Glomerular endothelial cell (primary cell): ENCODE data around the gene COMMD1. TPM values are rescaled to one million over a fixed set of nuclear protein-coding genes. Genes with fewer than 3 reads are reported as not detected.
"Not testable (repeated sequence)": the region's sequence is repeated elsewhere in the genome, so short reads cannot be mapped to it uniquely, and the experiment has no call there.

Experiments used
- DNase-seq: peaks from one replicate; pipeline ENCODE4 v3.0.0-alpha.2; 2011; ENCODE audit warnings: low read depth, low spot score; ENCODE audit errors: extremely low read depth
- total RNA-seq: library from RNA; depleted of rRNA; stranded (reverse); fragments of >200 nt; gene quantifications from 2 replicates; pipeline ENCODE4 v1.2.3, GENCODE V29; 2015

The COMMD1 gene
- total RNA-seq, 1 donor from 2014 or later, result 35.3 TPM

- DNase-seq, result no peak
Measured at GRCh38 chr2:61922714-61923113, 17.2 kb downstream of the COMMD1 start.

DNA sequence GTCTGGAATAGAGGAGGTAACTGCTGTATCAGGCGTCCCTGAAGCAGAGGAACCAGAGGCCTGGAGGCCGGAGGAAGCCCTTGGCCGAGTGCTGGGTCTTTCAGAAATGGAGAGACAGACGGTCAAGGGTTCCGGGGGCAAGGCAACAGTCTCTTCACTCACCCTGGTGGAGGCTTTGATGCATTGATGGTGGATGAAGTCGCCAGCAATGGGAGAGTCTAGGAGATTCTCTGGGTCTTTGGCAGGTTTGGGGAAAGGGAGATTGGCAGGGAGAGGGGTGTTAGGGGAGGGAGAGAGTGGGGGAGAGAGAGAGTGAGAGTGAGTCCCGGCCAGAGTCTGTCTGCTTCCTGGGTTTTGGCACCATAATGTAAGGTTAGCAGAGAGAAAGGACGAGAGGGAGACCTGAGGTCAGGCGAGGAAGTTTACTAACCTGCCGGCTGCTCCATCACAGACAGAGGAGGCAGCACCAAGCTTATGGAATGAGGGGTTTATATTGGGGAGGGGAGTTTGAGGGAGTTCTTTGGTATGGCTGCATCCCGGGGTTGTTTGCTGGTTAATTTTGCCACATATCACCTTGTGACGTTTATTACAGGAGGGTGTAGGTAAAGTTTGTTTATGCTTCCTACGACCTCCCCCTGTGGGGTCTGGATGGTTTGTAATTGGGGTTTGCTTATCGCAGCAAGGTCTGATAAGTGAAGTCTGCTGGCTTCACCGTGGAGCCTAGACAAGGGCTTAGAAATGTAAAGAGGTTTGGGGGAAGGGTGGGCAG is 19.6 kb downstream of the COMMD1 start:
- DNase-seq, result no peak

DNA sequence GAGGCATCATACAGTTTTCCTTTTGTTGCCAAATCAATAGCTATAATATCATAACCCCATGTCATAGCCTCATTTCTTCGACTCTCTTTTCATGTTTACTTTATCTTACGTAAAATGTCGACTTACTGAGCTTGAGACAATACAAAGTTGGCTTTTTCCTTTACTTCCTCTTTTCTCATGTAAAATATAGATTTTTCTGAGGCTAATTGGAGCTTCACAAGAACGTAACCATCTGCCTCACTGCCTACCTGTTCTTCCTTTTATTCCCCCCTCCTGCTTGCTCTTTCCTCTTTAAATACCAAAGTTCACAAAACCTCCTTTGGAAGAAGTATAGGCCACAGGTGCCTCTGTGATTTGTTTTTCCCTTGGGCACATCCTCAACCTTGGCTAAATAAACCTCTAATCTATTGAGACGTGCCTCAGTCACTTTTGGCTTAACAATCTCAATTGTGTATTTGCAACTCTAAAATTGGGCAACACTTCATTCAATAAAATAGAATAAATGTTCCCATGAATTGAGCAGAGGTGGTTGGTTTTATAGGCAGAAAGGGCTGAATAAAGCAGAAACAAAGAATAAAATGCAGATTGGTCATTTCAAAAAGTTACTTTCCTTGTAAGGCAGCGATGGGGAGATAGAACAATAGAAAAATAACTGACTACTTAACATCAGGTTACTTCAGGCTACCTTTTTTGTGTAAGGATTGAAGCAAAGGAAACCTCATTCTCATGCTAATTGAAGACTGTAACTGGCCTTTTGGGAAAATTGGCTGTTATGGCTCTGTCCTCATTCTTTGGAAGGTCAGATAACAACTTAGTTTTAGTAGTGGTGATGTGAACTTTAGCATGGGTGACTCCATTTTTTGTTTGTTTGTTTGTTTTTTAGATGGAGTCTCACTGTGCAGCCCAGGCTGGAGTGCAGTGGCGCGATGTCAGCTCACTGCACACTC is 21.3 kb downstream of the COMMD1 start:
- no peak for DNase-seq

DNA sequence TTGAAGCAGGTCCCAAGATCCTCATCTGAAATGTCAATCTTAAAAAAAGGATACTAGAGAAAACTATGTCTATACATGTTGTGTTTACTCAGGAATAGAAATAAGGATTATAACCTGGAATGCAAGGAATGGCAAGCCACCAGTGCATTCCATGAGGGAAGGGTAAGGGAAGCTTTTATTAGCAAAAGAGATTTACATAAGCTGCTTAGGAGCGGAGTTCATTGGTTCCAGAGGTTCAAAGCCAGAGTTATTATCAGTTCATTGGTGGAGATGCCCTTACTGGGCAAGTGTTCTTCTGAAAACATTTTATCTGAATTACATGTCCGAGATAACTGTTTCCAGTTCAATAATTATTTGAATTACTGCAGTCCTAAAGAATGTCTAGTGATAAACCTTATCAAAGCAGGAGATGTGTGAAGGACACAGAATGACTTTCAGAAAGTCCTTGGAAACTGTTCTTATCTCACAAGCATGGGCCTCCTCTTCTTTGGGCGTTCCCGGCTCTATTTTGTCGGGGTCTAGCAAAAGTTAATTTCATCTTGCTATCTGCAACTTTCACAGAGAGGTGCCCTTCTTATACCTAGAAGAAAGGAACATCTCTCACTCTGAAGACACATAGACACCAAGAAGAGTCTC is 23.5 kb downstream of the COMMD1 start:
- DNase-seq, result no peak

- DNase-seq, result no peak
Measured at GRCh38 chr2:61937098-61937497, 31.6 kb downstream of the COMMD1 start.

DNA sequence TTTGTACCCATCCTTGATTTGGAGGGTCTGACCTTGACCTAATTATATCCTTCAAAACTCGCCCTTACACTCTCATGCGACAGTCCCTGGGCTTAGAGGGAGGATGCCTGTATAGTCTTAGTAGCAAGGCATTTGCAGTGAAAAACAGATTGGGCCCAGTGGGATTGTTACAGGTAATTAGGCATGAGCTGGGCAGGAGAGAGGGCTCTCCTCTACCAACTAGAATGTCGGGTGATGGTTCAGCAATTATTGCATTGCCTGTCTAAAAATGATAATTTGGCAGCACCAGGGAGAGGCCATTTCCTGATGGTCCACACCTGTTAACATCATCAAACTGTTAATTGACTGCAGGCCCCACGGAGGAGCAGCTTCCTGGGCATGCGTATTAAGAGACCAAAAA is 32.4 kb downstream of the COMMD1 start:
- no peak for DNase-seq

- DNase-seq, result no peak
Measured at GRCh38 chr2:61938511-61938910, 33.0 kb downstream of the COMMD1 start.

DNA sequence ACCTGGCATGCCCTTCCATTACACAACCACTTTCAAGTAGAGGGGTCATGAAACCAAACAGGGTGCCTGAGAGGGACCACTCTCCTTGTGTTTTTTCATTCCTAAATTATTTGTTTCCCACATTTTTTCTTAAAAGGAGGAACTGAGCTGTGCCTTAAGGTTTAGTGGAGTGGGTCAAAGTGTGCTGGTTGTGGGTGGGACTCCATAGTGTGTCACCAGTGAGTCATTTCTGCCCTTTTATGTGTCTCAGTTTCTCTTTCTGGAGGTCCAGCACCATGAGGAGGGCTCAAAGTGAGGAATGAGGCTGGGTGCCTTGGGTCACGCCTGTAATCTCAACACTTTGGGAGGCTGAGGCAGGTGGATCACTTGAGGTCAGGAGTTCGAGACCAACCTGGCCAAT is 37.8 kb downstream of the COMMD1 start:
- no peak for DNase-seq

GRCh38 chr2:61946666-61947065 is 41.2 kb downstream of the COMMD1 start:
- no peak for DNase-seq

GRCh38 chr2:61948661-61949457 is 43.4 kb downstream of the COMMD1 start:
- DNase-seq, result no peak

GRCh38 chr2:61949458-61949713 is 43.9 kb downstream of the COMMD1 start:
- DNase-seq, result no peak

DNA sequence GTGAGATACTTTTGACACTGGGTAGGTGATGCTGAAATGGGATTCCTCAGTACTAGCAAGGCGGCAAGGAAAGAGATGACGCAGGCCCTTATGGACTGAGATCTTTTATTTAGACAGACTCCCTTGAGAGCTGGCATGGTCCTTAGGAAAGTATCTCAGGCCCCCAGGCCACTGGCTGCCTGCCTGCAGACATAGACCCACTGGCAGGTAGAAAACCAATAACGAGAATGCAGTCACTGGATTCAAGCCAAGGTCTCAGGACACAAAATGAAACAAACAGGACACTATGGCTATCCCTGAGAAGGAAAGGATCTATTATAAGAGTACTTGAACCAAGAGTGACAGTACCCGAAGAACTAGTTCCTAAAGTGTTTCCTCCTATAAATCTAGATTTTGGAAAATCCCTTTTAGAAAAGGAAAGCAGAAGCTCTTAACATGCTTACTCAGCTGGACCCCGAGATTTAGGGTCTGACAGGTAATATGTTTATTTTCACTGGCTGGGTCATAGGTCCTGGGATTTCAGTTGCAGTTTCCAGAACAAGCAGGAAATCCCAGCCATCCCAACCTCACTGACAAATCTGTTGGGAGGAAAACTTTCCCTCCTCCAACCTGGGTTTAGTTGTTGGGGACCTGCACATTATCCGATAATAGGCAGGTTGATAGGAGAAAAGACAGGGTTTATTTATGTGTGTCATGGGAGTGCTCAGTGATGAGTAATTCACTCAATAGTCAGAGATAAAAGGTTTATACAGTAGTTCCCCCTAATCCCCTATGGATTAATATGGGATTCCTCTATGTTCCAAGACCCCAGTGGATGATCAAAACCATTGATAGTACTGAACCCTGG is 44.5 kb downstream of the COMMD1 start:
- DNase-seq, result no peak

DNA sequence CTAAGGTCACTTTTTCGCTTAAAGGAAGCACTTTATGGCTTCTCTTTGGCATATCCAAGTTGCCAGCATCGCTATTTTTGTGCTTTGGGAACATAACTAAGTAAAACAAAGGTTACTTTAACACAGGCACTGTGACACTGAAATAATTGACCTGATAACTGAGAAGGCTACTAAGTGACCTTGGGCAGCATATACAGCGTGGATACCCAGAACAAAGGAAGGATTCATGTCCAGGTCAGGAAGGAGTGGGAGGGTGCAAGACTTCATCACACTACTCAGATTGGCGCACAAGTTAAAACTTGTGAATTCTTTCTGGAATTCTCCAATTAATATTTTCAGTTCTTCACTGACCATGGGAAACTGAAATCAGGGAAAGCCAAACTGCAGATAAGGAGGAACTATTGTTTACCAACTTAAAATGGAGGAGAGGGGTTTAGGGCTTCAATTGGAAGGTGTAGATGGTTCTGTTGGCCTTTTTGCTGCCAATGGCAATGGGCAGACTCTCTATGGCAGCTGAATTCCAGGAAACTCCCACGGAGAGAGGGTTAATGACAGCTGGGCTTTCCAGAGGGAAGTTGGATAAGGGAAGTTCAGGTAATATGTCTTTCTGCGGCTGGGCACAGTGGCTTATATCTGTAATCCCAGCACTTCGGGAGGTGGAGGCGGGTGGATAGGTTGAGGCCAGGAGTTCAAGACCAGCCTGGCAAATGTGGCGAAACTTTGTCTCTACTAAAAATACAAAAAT is 45.3 kb downstream of the COMMD1 start:
- no peak for DNase-seq

DNA sequence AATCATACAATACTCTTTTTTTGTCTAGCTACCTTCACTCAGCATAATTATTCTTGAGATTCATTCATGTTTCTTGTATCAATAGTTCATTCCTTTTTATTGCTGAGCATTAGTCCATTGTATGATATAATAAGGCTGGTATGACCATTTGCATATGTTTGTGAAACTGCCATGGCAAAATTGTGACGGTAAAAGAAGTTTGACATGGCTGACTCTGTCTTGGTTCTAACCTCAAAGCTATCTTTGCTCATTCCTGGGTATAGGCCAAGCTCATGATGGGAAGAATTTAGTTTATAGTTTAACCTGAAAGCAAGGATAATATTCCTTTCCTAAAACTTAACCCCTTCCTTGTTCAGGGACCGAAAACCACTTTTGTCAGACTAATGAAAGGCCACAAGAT is 46.4 kb downstream of the COMMD1 start:
- no peak for DNase-seq

DNA sequence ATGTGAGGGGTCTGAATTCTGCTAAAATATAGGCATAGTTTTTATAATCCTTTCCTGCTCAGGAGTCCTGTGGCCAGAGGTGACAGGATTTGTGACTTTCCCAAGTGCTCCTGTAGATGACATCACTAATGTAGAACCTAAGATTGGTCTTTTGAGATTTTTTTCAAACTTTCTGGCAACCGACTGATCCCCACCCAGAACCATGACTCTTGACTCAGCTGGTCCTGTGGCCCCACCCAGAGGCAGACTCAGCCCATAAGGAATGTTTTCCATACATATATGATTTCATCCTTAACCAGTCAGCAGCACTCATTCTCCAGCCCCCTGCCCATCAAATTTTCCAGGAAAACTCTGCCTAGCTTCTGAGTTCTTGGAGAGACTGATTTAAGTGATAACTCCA is 46.8 kb downstream of the COMMD1 start:
- DNase-seq, result no peak

- DNase-seq, result not testable (repeated sequence)
Measured at GRCh38 chr2:61954856-61955255, 49.4 kb downstream of the COMMD1 start.

- DNase-seq, result no peak
Measured at GRCh38 chr2:61959381-61960293, 54.2 kb downstream of the COMMD1 start.

GRCh38 chr2:61961231-61961901 is 55.9 kb downstream of the COMMD1 start:
- no peak for DNase-seq
